Activated B cell treated with CpG ODN at 0.5 μM for 24 hours (primary cell): ENCODE results near the gene PPARGC1A. TPM values are rescaled to one million over a fixed set of nuclear protein-coding genes. Genes with fewer than 3 reads are reported as not detected.

ENCODE experiments used
- ATAC-seq: fragments of 200-7000 bp; cut with Tn5 transposase; one replicate; pipeline ENCODE4 v1.10.0; 2021; ENCODE audit warnings: low read depth, mild to moderate bottlenecking, moderate library complexity
- CTCF ChIA-PET: fragments of 350-600 bp; sonication (Branson Sonifier 250); formaldehyde crosslinking; loops from one replicate; lab custom pipeline; 2021; ENCODE audit warnings: antibody characterized with exemption; lab: Charles Lee
- POLR2A ChIA-PET: fragments of 350-600 bp; sonication (Branson Sonifier 250); formaldehyde crosslinking; loops from one replicate; lab custom pipeline; 2021; ENCODE audit warnings: antibody characterized with exemption; lab: Charles Lee
- DNase-seq: peaks from one replicate; pipeline ENCODE4 v3.0.0; 2022
- H3K27ac Mint-ChIP-seq: one replicate; pipeline ENCODE4 v1.8.0; 2020; ENCODE audit warnings: mixed read lengths
- H3K27me3 Mint-ChIP-seq: one replicate; pipeline ENCODE4 v1.8.0; 2021; ENCODE audit warnings: mixed read lengths
- H3K36me3 Mint-ChIP-seq: one replicate; pipeline ENCODE4 v1.8.0; 2021; ENCODE audit warnings: low read depth, mixed read lengths
- H3K4me1 Mint-ChIP-seq: one replicate; pipeline ENCODE4 v1.8.0; 2021; ENCODE audit warnings: mixed read lengths
- H3K4me3 Mint-ChIP-seq: one replicate; pipeline ENCODE4 v1.8.0; 2020; ENCODE audit warnings: mild to moderate bottlenecking, mixed read lengths
- H3K9me3 Mint-ChIP-seq: one replicate; pipeline ENCODE4 v1.8.0; 2020; ENCODE audit warnings: mixed read lengths
- intact Hi-C: fragments of 100-400 bp; cut with micrococcal nuclease; formaldehyde crosslinking; loops from one replicate; pipeline ENCODE4 v1.15.1; 2024
- total RNA-seq: library from RNA; stranded (reverse); gene quantifications from 2 replicates; pipeline ENCODE4 v1.2.3, GENCODE V29; 2022
- TF ChIP-seq, protein P1 (sequence below): fragments of 200-600 bp; IDR thresholded peaks from one replicate; pipeline ENCODE4 v1.8.0; 2022; ENCODE audit warnings: antibody characterized with exemption, mild to moderate bottlenecking

The PPARGC1A gene
- total RNA-seq, 1 donor from 2014 or later, result not detected

DNA sequence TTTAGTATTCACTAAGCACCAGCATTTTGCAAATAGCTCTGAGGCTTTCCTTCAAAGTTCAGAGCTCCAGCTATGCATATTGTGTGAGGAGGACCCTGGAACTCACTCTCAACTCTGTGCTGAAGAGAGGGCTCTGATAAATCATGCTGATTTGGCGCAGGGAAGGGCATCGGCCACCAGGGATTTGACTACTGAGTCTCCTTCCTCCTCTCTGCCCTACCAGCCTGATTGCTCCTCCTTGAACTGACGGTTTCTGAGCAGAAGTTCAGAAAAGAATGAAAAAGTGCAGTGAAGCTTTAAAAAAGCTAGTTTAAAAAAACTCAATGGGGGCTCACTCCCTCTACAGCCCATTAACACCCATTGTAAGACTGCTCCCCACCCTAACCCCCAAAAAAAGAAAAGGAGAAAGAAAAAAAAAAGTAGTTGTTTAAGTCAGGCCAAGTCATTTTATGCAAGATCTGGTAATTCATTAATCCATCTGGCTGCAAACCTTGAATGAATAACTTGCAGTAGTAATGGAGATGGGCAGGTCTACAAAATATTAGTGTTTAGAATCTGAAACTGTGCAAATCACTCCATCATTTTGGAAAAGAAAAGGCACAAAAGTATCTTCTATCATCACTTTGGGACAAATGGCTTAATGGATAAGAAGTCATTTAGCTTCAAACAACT, 13.3 kb downstream of the PPARGC1A start:
- no peak overlapping the region for H3K27ac Mint-ChIP-seq
- POLR2A ChIA-PET, result no interaction called here

DNA sequence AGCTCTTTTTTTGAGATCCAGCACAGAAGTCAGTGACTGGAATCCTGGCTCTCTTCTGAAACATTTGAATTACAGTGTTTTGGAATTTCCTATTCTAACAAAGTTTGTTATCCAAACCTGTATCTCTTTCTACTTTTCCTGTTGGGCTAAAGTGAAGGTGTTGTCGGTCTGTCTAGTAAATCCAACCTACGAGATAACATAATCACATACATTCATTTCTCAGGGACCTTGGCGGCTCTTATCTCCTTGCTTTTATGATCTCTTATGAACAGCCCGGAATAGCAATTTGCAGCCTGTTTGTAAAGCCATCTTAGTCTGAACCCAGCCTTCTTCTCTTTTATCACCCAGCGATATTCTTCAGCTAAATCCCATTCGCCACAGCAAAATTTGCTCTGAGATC, 14.5 kb downstream of the PPARGC1A start:
- intact Hi-C loops, result no loop called here
- Mint-ChIP-seq H3K9me3 (no peaks in the 10 kb centered on the region), H3K4me1 (no peaks in the 10 kb centered on the region), H3K36me3 (no peaks in the 10 kb centered on the region), H3K4me3 (no peak overlapping the region), H3K27me3 (no peaks in the 10 kb centered on the region), H3K27ac (no peak overlapping the region)
- no peak for DNase-seq
- TF ChIP-seq, protein P1, sequence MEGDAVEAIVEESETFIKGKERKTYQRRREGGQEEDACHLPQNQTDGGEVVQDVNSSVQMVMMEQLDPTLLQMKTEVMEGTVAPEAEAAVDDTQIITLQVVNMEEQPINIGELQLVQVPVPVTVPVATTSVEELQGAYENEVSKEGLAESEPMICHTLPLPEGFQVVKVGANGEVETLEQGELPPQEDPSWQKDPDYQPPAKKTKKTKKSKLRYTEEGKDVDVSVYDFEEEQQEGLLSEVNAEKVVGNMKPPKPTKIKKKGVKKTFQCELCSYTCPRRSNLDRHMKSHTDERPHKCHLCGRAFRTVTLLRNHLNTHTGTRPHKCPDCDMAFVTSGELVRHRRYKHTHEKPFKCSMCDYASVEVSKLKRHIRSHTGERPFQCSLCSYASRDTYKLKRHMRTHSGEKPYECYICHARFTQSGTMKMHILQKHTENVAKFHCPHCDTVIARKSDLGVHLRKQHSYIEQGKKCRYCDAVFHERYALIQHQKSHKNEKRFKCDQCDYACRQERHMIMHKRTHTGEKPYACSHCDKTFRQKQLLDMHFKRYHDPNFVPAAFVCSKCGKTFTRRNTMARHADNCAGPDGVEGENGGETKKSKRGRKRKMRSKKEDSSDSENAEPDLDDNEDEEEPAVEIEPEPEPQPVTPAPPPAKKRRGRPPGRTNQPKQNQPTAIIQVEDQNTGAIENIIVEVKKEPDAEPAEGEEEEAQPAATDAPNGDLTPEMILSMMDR, result no peak
- ATAC-seq, result no peak
- CTCF ChIA-PET, result no interaction called here
- POLR2A ChIA-PET, result no interaction called here

More for the DNA sequence above, 13.3 kb downstream of the PPARGC1A start:
- Mint-ChIP-seq H3K27me3 (no peaks in the 10 kb centered on the region), H3K4me3 (no peak overlapping the region), H3K4me1 (no peaks in the 10 kb centered on the region), H3K9me3 (no peaks in the 10 kb centered on the region), H3K36me3 (no peaks in the 10 kb centered on the region)
- no peak for ATAC-seq
- TF ChIP-seq, protein P1, result no peak
- intact Hi-C loops, result no loop called here
- CTCF ChIA-PET, result no interaction called here
- DNase-seq, result no peak

DNA sequence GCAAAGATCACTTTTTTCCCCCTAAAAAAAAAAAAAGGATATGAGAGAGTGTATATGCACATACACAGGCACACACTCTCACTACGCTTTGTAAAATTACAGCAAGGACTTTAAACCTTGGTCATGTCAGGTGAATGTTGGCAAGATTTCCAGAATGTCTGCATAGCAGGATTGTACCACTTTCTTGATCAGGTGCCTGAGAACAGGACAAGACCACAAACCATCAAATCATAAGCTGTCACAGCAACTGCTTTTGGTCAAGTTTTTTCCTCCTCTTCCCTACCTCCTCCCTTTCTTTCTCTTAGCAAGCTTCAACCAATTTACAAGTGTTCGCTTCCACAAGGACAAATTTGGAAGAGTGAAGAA, 15.3 kb downstream of the PPARGC1A start:
- ATAC-seq (no peak), DNase-seq (no peak)
- H3K9me3 Mint-ChIP-seq, result no peaks in the 10 kb centered on the region
- intact Hi-C loops, result no loop called here
- no peaks in the 10 kb centered on the region for H3K4me1 Mint-ChIP-seq
- H3K27me3 Mint-ChIP-seq, result no peaks in the 10 kb centered on the region
- no peak overlapping the region for H3K27ac Mint-ChIP-seq
- TF ChIP-seq, protein P1, result no peak
- H3K36me3 Mint-ChIP-seq, result no peaks in the 10 kb centered on the region
- CTCF ChIA-PET, result no interaction called here
- POLR2A ChIA-PET, result no interaction called here
- no peak overlapping the region for H3K4me3 Mint-ChIP-seq

DNA sequence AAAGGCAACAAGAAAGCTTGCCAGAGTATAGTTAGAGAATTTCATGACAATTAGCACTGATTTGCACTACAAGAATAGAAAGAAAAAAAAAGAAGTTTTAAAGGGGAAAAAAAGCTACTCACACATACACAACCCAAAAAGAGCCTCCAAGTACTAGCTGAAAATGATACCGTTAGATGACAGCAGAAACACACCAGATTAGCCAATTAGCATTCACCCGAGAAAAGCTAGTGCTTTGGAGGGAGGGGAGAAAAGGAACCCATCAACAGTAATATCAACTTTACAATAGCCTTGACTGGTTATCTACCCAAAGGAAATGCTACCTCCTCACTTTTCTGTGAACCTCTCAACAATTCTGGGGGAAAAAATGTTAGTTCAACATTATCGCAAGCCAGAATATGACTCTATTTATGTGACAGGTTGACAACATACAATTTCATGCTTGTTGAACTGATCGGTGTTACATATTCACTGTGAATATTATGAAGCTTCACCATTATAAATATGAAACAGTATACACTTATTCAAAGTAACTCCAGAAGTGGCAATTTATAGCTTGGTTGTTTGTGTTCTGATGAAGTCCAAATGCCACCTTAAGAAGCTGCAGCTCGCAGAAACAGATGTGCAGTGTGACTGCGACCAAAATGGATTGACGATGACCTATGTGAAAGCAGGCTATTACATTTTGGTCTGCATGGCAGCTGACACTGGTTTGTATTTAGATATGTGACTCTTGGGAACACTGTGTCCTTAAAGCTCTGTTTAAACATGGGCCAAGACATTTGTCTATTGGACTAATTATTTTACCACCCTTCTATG, 15.9 kb downstream of the PPARGC1A start:
- DNase-seq, result no peak

DNA sequence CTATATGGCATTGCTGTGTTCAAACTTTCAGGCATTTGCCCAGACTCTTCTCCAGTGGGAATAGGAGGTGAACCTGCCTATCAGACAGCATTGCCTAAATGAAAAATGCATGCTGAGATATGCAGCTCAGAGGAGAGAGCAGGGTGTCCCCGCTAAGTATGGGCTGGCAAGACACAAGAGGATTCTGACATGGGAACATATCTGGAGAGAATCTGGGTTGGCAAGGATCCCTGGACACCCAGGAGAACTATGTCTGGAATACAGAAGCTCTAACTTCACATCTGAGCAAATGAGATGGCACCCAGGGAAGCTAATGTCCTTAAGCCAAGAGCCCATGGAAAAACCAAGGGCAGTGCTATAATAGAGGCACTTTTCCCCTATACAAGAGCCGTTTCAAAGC, 18.4 kb downstream of the PPARGC1A start:
- H3K36me3 Mint-ChIP-seq, result no peaks in the 10 kb centered on the region
- DNase-seq (no peak), ATAC-seq (no peak)
- H3K27ac Mint-ChIP-seq, result no peak overlapping the region
- ChIA-PET POLR2A (no interaction called here), CTCF (no interaction called here)
- intact Hi-C loops, result no loop called here
- H3K27me3 Mint-ChIP-seq, result no peaks in the 10 kb centered on the region
- TF ChIP-seq, protein P1, result no peak
- no peaks in the 10 kb centered on the region for H3K4me1 Mint-ChIP-seq
- H3K4me3 Mint-ChIP-seq, result no peak overlapping the region
- no peaks in the 10 kb centered on the region for H3K9me3 Mint-ChIP-seq

More for the DNA sequence above, 15.9 kb downstream of the PPARGC1A start:
- intact Hi-C loops, result no loop called here
- Mint-ChIP-seq H3K27me3 (no peaks in the 10 kb centered on the region), H3K9me3 (no peaks in the 10 kb centered on the region), H3K36me3 (no peaks in the 10 kb centered on the region), H3K27ac (no peak overlapping the region), H3K4me3 (no peak overlapping the region), H3K4me1 (no peaks in the 10 kb centered on the region)
- no peak for ATAC-seq
- ChIA-PET CTCF (no interaction called here), POLR2A (no interaction called here)
- TF ChIP-seq, protein P1, result no peak
